GM13976 (cell line): Measurements from ENCODE around the gene EHD1.

Source experiments
- DNase-seq: peaks from one replicate; pipeline ENCODE4 v3.0.0; 2012; ENCODE audit warnings: low spot score
- CTCF ChIP-seq: IDR thresholded peaks from 2 replicates; pipeline ENCODE4 v1.5.1; 2012; ENCODE audit warnings: borderline replicate concordance, mild to moderate bottlenecking; ENCODE audit not compliant: insufficient read depth; ENCODE audit errors: extremely low read depth, missing control alignments, control extremely low read depth
- in situ Hi-C: fragments of 300-500 bp; cut with MboI; formaldehyde crosslinking; loops from one replicate; pipeline ENCODE4 v1.12.0; 2022; ENCODE audit warnings: low sequenced_read_pairs, mixed read lengths, inconsistent platforms; ENCODE audit not compliant: unreplicated experiment

Gene EHD1

DNA sequence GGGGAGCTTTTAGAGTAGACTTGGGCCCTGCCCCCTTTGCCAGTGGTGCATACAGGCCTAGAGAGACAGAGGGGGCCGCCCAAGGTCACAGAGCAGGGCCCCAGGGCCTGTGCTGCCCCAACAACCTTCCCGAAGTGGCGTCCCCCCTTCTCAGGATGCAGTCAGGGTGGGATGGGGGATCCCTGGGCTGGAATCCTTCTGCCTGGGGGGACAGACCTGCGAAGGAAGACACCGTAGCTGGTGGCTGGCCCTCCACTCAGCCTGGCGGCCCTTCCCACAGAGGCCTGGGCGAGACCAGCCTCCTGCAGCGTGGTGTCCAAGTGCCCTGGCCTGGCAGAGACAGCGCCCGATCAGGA is 14.4 kb upstream of the EHD1 start:
- in situ Hi-C loops, result loop anchor here (5.0 kb wide), 1 partner anchor 46 kb away; no protein-coding TSS in a partner anchor
- DNase-seq, result no peak
- no peak for TF ChIP-seq CTCF

- DNase-seq, result no peak
- no peak for TF ChIP-seq CTCF
- in situ Hi-C loops, result loop anchor here (5.0 kb wide), 1 partner anchor 45 kb away; no protein-coding TSS in a partner anchor
Observed at GRCh38 chr11:64892411-64892831, 14.0 kb upstream of the EHD1 start.

DNA sequence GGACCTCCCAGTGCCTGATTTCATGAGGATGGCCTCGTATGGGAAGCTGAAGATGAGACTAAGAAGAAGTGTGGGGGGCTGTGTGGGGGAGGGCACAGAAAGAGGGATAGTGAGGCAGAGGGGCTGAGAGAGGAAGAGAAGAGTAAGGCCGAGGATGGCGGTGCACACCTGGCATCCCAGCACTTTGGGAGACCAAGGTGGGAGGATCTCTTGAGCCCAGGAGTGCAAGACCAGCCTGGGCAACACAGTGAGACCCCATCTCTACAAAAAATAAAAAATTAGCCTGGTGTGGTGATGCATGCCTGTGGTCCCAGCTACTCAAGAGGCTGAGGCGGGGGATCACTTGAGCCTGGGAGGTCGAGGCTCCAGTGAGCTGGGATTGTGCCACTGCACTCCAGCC is 13.5 kb upstream of the EHD1 start:
- TF ChIP-seq CTCF, result no peak
- in situ Hi-C loops, result loop anchor here (5.0 kb wide), 1 partner anchor 45 kb away; no protein-coding TSS in a partner anchor
- DNase-seq, result no peak

- no peak for DNase-seq
- in situ Hi-C loops, result loop anchor here (5.0 kb wide), 1 partner anchor 44 kb away; no protein-coding TSS in a partner anchor
- no peak for TF ChIP-seq CTCF
Observed at GRCh38 chr11:64891215-64891848, 12.9 kb upstream of the EHD1 start.

GRCh38 chr11:64890522-64890939 is 12.1 kb upstream of the EHD1 start:
- no peak for TF ChIP-seq CTCF
- no peak for DNase-seq
- in situ Hi-C loops, result loop anchor here (5.0 kb wide), 1 partner anchor 43 kb away; no protein-coding TSS in a partner anchor

- no peak for TF ChIP-seq CTCF
- in situ Hi-C loops, result no loop called here
- DNase-seq, result no peak
Observed at GRCh38 chr11:64888729-64889511, 10.5 kb upstream of the EHD1 start.

GRCh38 chr11:64888406-64888728 is 9.9 kb upstream of the EHD1 start:
- in situ Hi-C loops, result no loop called here

More at GRCh38 chr11:64888406-64888728, 9.9 kb upstream of the EHD1 start:
- no peak for TF ChIP-seq CTCF
- no peak for DNase-seq
